CD4-positive, alpha-beta T cell treated with Interleukin-4 for 1 hour (primary cell): ENCODE data around the gene RELL1.
A peak's percentile ranks its signal among the peaks of the same experiment; 100 is the strongest.

Experiments used
- DNase-seq, 2 donors: peaks; one replicate each; pipeline ENCODE4 v3.0.0-alpha.2; 2020 to 2022

The RELL1 gene

DNA sequence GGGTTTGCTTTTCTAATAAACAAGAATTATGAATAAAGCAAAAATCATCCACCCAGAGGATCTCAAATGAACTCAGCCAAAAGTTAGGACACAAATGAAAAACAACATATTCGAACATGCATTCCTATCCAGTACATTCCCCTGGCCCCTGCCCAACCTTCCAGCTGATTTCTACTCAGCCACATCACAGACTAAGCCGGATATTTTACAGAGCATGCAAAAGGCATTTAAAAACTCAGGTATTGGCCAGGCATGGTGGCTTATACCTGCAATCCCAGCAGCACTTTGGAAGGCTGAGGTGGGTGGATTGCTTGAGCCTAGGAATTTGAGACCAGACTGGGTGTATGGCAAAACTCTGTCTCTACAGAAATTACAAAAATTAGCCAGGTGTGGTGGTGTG, 54.6 kb downstream of the RELL1 start:
- no peak for DNase-seq

DNA sequence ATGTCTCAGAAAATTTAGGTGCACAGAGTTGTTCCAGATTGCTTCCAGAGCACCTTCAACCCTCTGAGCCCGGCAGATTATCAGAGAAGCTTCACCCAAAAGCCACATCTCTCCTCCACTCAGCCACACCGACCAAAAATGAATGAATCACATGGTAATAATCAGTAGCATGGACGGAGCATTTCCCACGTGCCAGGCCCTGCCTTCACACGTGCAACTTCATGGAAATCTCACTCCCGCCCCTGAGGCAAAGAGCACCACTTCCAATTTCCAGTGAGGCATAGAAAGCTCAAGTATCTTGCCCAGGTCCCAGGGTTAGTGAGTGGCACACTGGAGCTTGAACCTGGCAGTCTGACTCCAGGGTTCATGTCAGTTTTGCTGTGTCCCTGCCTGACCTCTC, 56.5 kb downstream of the RELL1 start:
- no peak for DNase-seq

DNA sequence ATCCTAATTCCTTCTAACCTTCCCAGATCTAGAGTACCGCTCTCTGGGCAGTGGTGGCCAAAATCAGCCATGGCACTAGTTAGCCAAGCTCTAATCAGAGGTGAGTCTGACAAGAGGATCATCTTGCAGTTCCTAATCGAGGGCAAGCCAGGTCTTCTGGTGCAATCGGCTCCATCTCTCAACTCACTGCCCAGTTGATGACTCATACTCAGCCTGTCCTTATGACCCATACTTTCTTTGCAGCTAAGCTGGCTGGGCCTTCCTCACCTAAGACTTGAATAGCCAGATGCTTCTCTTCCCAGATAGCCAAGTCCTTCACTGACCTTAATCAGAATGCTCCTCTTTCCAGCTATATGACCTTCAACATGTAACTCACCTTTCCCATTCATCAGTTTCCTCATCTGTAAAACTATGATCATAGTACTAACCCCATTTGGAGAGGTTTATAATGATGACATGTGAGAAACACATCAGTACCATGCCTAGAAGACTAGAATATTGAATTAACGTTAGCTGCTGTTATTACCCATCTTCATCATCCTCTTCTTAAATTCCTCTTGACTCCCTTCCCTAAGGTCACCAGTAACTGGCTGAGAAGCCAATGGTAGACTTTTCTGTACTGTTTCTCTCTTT, 57.1 kb downstream of the RELL1 start:
- DNase-seq: no peak

- no peak for DNase-seq
These were observed 58.9 kb downstream of the RELL1 start for GRCh38 chr4:37627263-37627662.

GRCh38 chr4:37625499-37625898, 60.7 kb downstream of the RELL1 start:
- DNase-seq: no peak

- no peak for DNase-seq
These were observed 62.2 kb downstream of the RELL1 start for GRCh38 chr4:37623940-37624339.

- DNase-seq: no peak
These were observed 63.1 kb downstream of the RELL1 start for GRCh38 chr4:37623125-37623524.

- DNase-seq: no peak
These were observed 66.0 kb downstream of the RELL1 start for GRCh38 chr4:37620176-37620575.

GRCh38 chr4:37615720-37616063, 70.5 kb downstream of the RELL1 start:
- no peak for DNase-seq

DNA sequence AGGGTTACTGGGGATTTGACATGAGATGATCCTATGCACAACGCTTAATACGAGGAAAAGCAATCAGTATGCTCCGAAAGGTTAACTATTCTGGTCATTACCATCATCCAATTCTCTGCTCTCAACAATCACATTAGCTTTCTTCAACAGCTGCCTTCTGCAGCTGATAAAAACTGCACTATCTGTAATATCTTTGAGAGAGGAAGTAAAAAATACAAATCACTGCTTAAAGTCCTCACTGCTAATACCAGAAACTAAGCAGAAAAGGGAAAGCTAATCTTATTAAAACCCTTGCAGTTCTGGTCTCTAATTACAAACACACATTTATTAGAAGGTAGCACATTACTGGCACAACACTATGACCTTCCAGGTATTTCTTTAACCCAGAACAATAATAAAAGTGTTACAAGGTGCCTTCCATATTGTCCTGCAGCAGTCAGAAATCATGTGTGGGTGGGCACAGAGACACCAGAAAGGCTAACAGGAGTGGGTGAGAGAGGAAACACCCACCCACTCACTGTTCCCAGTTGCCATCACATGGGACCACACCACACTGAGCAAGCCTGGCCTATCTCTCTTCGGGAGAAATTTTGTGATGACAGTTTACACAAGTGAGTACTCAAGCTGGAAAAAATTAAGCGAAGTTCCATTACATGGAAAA, 71.0 kb downstream of the RELL1 start:
- DNase-seq: no peak

DNA sequence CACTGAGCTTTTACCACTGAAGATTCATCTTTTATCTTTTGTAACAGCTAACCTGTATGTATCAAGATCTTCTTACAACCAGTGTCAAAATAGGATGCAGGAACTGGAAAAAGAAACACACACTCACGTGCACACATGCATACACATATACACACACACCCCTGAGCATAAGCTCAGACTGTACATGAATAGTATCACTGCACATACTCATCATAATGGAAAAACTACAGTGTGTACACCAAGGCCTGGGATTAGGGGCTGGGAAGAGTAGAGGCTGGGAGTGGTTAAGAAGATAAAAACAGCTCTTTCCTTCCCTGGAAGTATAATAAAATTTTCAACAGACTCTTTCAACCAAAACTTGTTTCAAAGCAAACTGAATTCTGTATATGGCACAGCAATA, 73.4 kb downstream of the RELL1 start:
- DNase-seq: no peak

- DNase-seq: no peak
These were observed 76.5 kb downstream of the RELL1 start for GRCh38 chr4:37609626-37610025.

DNA sequence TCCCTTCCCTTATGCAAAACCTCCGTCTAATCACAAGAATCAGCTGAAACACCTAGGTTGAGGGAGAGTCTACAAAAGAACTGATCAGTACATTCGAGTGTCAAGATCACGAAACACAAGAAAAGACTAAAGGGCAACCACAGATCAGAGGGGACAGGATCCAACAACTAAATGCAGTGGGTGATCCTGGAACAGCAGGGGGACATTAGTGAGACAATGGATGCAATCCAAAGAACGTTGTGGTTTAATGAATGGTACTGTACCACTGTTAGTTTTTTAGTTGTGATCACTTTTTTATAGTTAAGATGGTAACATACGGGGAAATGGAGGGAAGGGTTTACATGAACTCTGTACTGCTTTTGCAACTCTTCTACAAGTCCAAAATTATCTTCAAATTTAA, 79.2 kb downstream of the RELL1 start:
- no peak for DNase-seq

DNA sequence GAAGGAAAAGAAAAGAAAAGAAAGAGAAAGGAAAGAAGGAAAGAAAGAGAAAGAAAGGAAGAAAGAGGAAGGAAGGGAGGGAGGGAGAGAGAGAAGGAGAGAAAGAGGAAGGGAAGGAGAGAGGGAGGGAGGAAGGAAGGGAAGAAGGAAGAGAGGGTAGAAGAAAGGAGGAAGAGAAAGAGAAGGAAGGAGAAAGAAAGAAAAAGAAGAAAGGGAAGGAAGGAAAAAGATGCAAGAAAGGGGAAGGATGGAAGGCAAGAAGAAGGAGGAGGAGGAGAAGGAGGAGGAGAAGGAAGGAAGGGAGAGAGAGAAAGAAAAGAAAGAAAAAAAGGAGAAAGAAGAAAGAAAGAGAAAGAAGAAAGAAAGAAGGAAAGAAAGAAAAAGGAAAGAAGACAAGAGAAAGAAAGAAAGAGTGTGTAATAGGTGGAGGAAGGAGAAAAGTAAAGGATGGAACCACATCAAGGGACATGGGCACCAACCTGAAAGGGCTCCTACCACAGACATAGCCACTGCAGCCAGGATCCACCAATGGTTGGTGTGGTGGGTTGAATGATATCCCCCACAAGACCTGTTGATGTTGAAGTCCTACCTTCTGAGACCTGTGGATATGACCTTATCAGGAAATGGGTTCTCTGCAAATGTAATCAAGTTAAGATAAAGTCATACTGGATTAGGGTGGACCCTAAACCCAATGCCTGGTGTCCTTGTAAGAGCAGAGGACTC, 80.2 kb downstream of the RELL1 start:
- DNase-seq: no peak

- no peak for DNase-seq
These were observed 81.7 kb downstream of the RELL1 start for GRCh38 chr4:37604461-37604860.

DNA sequence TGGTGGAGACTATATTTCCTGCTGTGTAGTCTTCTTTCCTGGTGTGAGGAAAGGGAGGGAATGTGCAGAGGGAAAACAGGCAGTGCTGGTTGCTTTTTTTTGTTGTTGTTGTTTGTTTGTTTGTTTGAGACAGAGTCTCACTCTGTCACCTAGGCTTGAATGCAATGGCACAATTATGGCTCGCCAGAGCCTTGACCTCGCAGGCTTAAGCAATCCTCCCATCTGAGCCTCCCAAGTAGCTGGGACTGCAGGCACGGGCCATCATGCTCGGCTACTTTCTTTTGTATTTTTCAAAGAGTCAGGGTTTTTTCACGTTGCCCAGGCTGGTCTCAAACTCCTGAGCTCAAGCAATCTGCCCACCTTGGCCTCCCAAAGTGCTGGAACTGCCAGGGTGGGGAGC, 82.5 kb downstream of the RELL1 start:
- no peak for DNase-seq

- DNase-seq: peak; percentile 70 to 72
These were observed 83.1 kb downstream of the RELL1 start for GRCh38 chr4:37603070-37603468.

- no peak for DNase-seq
These were observed 83.6 kb downstream of the RELL1 start for GRCh38 chr4:37602454-37603069.

GRCh38 chr4:37601531-37601930, 84.6 kb downstream of the RELL1 start:
- DNase-seq: no peak

- no peak for DNase-seq
These were observed 86.9 kb downstream of the RELL1 start for GRCh38 chr4:37599092-37599790.

DNA sequence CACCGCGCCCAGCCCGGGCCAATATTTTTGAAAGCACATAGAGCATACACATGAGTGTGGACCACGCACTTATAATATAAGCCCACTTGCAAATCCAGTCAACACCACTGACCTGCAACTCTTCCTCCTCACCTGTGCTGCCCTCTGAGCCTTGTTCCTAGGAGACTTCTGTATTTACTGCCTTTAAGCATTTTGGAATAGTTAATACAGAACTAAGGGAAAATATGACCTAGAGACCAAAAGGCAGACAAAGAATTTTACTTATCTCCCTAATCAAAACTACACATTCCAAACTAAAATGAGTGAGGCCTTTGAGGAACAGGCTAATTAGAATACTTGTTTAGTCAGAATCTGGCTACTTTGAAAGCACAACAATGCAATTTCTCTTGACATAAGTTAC, 89.1 kb downstream of the RELL1 start:
- DNase-seq: no peak

DNA sequence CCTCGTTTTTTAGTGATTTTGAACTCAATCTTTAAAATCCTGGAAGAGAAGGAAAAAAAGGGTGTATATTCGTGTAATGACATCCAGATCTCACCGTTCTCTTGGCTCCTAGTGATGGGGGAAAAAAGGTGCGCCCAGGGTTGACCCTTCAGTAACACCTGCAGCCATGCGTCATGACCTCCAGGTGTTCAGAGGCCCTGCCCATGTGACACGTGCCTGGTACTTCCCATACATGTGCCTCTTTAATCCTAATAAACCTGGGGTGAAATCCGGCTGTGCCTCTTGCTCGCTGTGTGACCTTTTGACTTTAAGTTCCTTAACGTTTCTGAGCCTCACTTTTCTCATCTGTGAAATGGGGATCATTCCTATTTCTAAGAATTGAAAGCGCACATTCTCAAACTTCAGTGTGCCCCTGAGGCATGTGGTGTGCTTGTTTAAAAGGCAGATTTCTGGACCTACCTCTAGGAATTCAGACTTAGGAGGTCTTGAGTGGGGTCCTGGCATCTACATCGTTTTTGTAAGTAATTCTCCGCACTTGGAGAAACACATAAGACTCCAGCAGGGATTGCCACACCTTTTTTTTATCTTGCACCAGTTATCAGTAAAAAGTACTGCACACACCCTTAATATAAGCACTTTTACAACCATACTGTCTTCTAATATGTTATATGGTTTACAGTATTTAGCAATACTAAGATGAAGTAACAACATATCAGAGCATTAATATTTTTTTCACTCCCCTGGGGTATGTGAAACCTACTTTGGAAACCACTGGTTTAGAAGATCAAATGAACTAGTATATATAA, 90.1 kb downstream of the RELL1 start:
- DNase-seq: no peak

DNA sequence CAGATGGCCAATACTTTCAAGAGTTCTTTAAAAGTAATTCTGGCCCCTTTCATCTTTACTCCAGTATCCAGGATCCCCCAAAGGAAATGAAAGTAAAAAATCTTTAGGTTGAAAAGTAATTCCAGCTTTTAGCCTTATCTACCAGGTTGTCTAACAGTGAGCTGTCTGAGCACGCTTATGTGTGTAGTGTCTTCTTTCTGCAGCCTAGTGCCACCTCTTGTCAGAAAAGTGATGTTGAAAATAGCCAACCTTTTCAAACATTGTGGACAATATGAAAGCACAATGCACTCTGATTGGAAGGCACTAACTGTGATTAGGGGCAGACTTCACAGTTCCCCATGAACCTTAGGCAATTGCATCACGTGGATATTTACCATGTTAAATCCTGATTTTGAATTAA, 92.1 kb downstream of the RELL1 start:
- DNase-seq: no peak
